K562 (cell line): ENCODE data around the gene CCDC181. TPM values are rescaled to one million over a fixed set of nuclear protein-coding genes. Genes with fewer than 3 reads are reported as not detected.
A peak's percentile ranks its signal among the peaks of the same experiment; 100 is the strongest.

ENCODE experiments used
- ARID2 ChIP-seq: fragments of 450-650 bp; IDR thresholded peaks from 2 replicates; pipeline ENCODE4 v1.6.1; 2017; ENCODE audit warnings: antibody characterized with exemption, mild to moderate bottlenecking
- CREB1 ChIP-seq, 2 experiments: sonication (generic) in 1 of 2; formaldehyde crosslinking in 1 of 2; IDR thresholded peaks; 2 replicates each; pipeline versions ENCODE4 v1.6.1 to v1.8.0; 2012 to 2022; ENCODE audit warnings: inconsistent platforms in 1 of 2, mild to moderate bottlenecking in 1 of 2, missing genetic modification reagents in 1 of 2, moderate library complexity in 1 of 2
- DDX20 ChIP-seq: fragments of 450-650 bp; IDR thresholded peaks from 2 replicates; pipeline ENCODE4 v1.6.1; 2016; ENCODE audit warnings: missing genetic modification characterization, low read depth, mild to moderate bottlenecking, missing compliant biosample characterization, moderate library complexity
- ERF ChIP-seq: fragments of 450-650 bp; formaldehyde crosslinking; IDR thresholded peaks from 2 replicates; pipeline ENCODE4 v1.4.0; 2020; ENCODE audit warnings: mild to moderate bottlenecking, mixed read lengths
- ETV5 ChIP-seq: sonication (generic); formaldehyde crosslinking; IDR thresholded peaks from 2 replicates; pipeline ENCODE4 v1.4.0; 2020; ENCODE audit warnings: low read depth, mild to moderate bottlenecking, missing genetic modification reagents
- FOSL1 ChIP-seq: fragments of 200-800 bp; sonication (Bioruptor generic); conservative IDR thresholded peaks from 2 replicates; pipeline ENCODE4 v1.6.1; 2016; ENCODE audit warnings: missing genetic modification characterization, missing compliant biosample characterization
- HCFC1 ChIP-seq: IDR thresholded peaks from 2 replicates; pipeline ENCODE4 v1.6.1; 2012; ENCODE audit warnings: low read depth, low read length, improper control_type of control experiment
- HDAC1 ChIP-seq, 2 experiments: fragments of 450-650 bp; IDR thresholded peaks; 2 replicates each; pipeline ENCODE4 v1.6.1; 2016 to 2017; ENCODE audit warnings: inconsistent platforms in 1 of 2, mild to moderate bottlenecking in 1 of 2, moderate library complexity in 1 of 2
- HDAC2 ChIP-seq: fragments of 450-650 bp; IDR thresholded peaks from 2 replicates; pipeline ENCODE4 v1.6.1; 2016; ENCODE audit warnings: mild to moderate bottlenecking
- HMG20B ChIP-seq: fragments of 250-450 bp; sonication (Bioruptor Pico); IDR thresholded peaks from 2 replicates; pipeline ENCODE4 v1.5.0; 2021; ENCODE audit warnings: mild to moderate bottlenecking
- ILK ChIP-seq: fragments of 450-650 bp; IDR thresholded peaks from 2 replicates; pipeline ENCODE4 v1.6.1; 2016; ENCODE audit warnings: missing genetic modification characterization, low read depth, mild to moderate bottlenecking, missing compliant biosample characterization, moderate library complexity, borderline replicate concordance
- KLF13 ChIP-seq: fragments of 450-650 bp; IDR thresholded peaks from 2 replicates; pipeline ENCODE4 v1.6.1; 2016; ENCODE audit warnings: missing genetic modification characterization, low read depth, mild to moderate bottlenecking, missing compliant biosample characterization, moderate library complexity, borderline replicate concordance
- MCM3 ChIP-seq: fragments of 450-650 bp; IDR thresholded peaks from 2 replicates; pipeline ENCODE4 v1.6.1; 2016
- NUFIP1 ChIP-seq: fragments of 450-650 bp; IDR thresholded peaks from 2 replicates; pipeline ENCODE4 v1.6.1; 2018; ENCODE audit not compliant: partially characterized antibody
- PPARD ChIP-seq: fragments of 250-450 bp; sonication (Bioruptor Pico); IDR thresholded peaks from 2 replicates; pipeline ENCODE4 v1.8.0; 2022; ENCODE audit warnings: inconsistent platforms, mild to moderate bottlenecking, moderate library complexity
- RAD51 ChIP-seq: fragments of 450-650 bp; IDR thresholded peaks from 2 replicates; pipeline ENCODE4 v1.7.1; 2016; ENCODE audit warnings: low read depth, mild to moderate bottlenecking, borderline replicate concordance
- SRF ChIP-seq, 2 experiments: fragments of 250-450, 450-650 bp in 1 of 2; sonication (Bioruptor Pico) in 1 of 2; sonication (generic) in 1 of 2; formaldehyde crosslinking; IDR thresholded peaks; 2 replicates each; pipeline versions ENCODE4 v1.5.0 to v1.5.1; 2020 to 2022; ENCODE audit warnings: mild to moderate bottlenecking in 1 of 2, missing genetic modification reagents in 1 of 2
- TCFL5 ChIP-seq: fragments of 250-450 bp; sonication (Bioruptor Pico); conservative IDR thresholded peaks from 2 replicates; pipeline ENCODE4 v1.6.1; 2021; ENCODE audit warnings: mild to moderate bottlenecking, moderate library complexity, matching md5 sums
- TEAD2 ChIP-seq: fragments of 450-650 bp; IDR thresholded peaks from 2 replicates; pipeline ENCODE4 v1.6.1; 2016; ENCODE audit warnings: missing genetic modification characterization, control low read depth, missing compliant biosample characterization
- U2AF2 ChIP-seq: fragments of 200-400 bp; formaldehyde crosslinking; optimal IDR thresholded peaks from 2 replicates; pipeline ENCODE3; 2017; ENCODE audit warnings: low read depth, mild to moderate bottlenecking, low read length
- WHSC1 ChIP-seq: IDR thresholded peaks from one replicate; pipeline ENCODE4 v1.6.1; 2012; ENCODE audit warnings: low read length, control low read depth, inconsistent platforms
- ZNF354B ChIP-seq: fragments of 250-450 bp; sonication (Bioruptor Pico); IDR thresholded peaks from 2 replicates; pipeline ENCODE4 v1.4.0; 2020
- ZNF644 ChIP-seq: fragments of 200-800 bp; sonication (Bioruptor generic); IDR thresholded peaks from 2 replicates; pipeline ENCODE4 v1.6.1; 2016; ENCODE audit warnings: low read depth, missing genetic modification characterization, missing compliant biosample characterization
- ZNF778 ChIP-seq: fragments of 450-650 bp; formaldehyde crosslinking; IDR thresholded peaks from 2 replicates; pipeline ENCODE4 v1.4.0; 2020; ENCODE audit warnings: mild to moderate bottlenecking, moderate library complexity
- polyA plus RNA-seq, 8 experiments: library from polyadenylated mRNA; depleted of rRNA in 4 of 8; stranded (reverse) in 5 of 8; unstranded in 3 of 8; fragments of >200 nt; fragmentation: Nextera tagmentation in 2 of 8; fragmentation: Illumina TruSeq in 1 of 8; extraction: Ambion mirVana in 2 of 8; extraction: Trizol in 1 of 8; gene quantifications; 2 replicates each; pipeline versions ENCODE4 v1.2.1 to v1.2.3, GENCODE V29; 2011 to 2014; ENCODE audit warnings: inconsistent platforms in 1 of 8, missing spikeins in 1 of 8
- total RNA-seq, 7 experiments: library from RNA; depleted of rRNA in 6 of 7; stranded (reverse); fragments of >200 nt in 6 of 7; fragmentation: Illumina TruSeq in 2 of 7; extraction: Trizol in 2 of 7; gene quantifications; 2 replicates each; pipeline versions ENCODE4 v1.2.1 to v1.2.3, GENCODE V29; 2011 to 2021; ENCODE audit warnings: low replicate concordance in 1 of 7
- TF ChIP-seq, protein P1 (sequence below): fragments of 450-650 bp; IDR thresholded peaks from 2 replicates; pipeline ENCODE4 v1.7.0; 2016; ENCODE audit warnings: borderline replicate concordance
- TF ChIP-seq, protein P2 (sequence below): fragments of 450-650 bp; IDR thresholded peaks from 2 replicates; pipeline ENCODE4 v1.6.1; 2018; ENCODE audit warnings: mild to moderate bottlenecking, low read depth; ENCODE audit not compliant: partially characterized antibody

CCDC181 gene
- total and polyA plus RNA-seq, 9 of the 15 experiments (the other 6 are each of a cell fraction or from before 2014, with no cell fraction given): 0.04 to 0.14 TPM; not detected in 7

DNA sequence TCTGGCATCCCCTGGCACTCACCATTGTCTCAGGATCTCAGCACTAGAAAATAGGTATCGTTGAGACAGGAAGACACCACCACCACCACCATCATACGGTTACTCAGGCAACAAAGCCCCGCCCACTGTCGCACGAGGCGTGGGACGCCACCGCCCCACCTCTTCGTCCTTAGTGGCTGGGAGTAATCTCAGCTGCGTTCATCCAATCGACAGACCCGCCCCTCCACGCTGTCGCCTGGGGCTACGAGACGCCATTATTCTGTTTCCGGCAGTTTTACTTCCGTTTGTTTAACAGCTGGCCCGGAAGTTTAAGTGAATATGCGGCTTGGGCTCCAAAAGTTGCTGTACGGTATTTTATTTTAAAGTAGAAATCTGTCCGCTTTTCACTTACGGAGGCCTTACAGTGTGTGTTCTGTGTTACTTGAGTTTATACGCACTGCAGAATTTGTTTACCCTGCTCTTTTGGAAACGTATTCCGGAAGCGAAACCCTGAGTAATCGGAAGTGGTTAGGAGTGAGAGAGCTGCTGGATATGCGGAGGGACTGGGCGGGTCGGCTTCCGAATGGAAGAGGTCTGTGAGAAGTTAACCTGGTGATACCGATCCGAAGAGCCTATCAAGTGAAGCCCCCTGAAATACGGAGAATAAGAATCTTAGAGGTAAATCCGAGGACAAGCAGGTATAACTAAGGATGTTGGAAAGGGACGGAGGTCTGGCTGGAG is 59.4 kb downstream of the CCDC181 start, which contains the start of the genes BLZF1 and NME7 (continued):
- TF ChIP-seq ARID2 (no peak), ERF (CRISPR knock-in tag) (no peak), CREB1 (IDR thresholded peaks at IDR 0.05) (peak; percentile 75; the same call in 1 of the 2 replicates), CREB1 (CRISPR knock-in tag; IDR thresholded peaks at IDR 0.05) (peak; percentile 58; the same call in 1 of the 2 replicates), U2AF2 (no peak), ILK (tag) (no peak), ETV5 (CRISPR knock-in tag) (peak; percentile 75), KLF13 (no peak; the same call in 1 of the 2 replicates), PPARD (CRISPR knock-in tag) (no peak), HCFC1 (peak; percentile 71), RAD51 (no peak), TEAD2 (no peak), FOSL1 (tag) (peak; percentile 88), WHSC1 (no peak), MCM3 (no peak), ZNF644 (tag) (no peak; the same call in 1 of the 2 replicates), ZNF354B (no peak), HMG20B (CRISPR knock-in tag) (no peak), TCFL5 (CRISPR knock-in tag) (no peak), SRF (CRISPR knock-in tag; IDR thresholded peaks at IDR 0.05) (no peak), NUFIP1 (no peak), DDX20 (tag) (no peak), HDAC1 (IDR thresholded peaks at IDR 0.05) (peak in 1 of 2 experiments; percentile 91; a peak in 2 of 4 replicates), HDAC2 (peak; percentile 70; the same call in 1 of the 2 replicates), ZNF778 (no peak)
- TF ChIP-seq, protein P1, sequence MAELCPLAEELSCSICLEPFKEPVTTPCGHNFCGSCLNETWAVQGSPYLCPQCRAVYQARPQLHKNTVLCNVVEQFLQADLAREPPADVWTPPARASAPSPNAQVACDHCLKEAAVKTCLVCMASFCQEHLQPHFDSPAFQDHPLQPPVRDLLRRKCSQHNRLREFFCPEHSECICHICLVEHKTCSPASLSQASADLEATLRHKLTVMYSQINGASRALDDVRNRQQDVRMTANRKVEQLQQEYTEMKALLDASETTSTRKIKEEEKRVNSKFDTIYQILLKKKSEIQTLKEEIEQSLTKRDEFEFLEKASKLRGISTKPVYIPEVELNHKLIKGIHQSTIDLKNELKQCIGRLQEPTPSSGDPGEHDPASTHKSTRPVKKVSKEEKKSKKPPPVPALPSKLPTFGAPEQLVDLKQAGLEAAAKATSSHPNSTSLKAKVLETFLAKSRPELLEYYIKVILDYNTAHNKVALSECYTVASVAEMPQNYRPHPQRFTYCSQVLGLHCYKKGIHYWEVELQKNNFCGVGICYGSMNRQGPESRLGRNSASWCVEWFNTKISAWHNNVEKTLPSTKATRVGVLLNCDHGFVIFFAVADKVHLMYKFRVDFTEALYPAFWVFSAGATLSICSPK: no peak
- TF ChIP-seq, protein P2, sequence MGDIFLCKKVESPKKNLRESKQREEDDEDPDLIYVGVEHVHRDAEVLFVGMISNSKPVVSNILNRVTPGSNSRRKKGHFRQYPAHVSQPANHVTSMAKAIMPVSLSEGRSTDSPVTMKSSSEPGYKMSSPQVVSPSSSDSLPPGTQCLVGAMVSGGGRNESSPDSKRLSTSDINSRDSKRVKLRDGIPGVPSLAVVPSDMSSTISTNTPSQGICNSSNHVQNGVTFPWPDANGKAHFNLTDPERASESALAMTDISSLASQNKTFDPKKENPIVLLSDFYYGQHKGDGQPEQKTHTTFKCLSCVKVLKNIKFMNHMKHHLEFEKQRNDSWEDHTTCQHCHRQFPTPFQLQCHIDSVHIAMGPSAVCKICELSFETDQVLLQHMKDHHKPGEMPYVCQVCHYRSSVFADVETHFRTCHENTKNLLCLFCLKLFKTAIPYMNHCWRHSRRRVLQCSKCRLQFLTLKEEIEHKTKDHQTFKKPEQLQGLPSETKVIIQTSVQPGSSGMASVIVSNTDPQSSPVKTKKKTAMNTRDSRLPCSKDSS: no peak
